Stimulated activated CD4-positive, alpha-beta T cell treated with anti-CD3 and anti-CD28 coated beads, TNF-alpha, amount 100 ng/mL, for 24 hours (primary cell): Measurements from ENCODE around the gene ALPK1.
"Not testable (repeated sequence)": the region's sequence is repeated elsewhere in the genome, so short reads cannot be mapped to it uniquely, and the experiment has no call there.

Experiments used
- DNase-seq, 3 experiments: peaks; one replicate each; pipeline ENCODE4 v3.0.0-alpha.2; 2020; ENCODE audit warnings: low read depth in 3 of 3

The ALPK1 gene

DNA sequence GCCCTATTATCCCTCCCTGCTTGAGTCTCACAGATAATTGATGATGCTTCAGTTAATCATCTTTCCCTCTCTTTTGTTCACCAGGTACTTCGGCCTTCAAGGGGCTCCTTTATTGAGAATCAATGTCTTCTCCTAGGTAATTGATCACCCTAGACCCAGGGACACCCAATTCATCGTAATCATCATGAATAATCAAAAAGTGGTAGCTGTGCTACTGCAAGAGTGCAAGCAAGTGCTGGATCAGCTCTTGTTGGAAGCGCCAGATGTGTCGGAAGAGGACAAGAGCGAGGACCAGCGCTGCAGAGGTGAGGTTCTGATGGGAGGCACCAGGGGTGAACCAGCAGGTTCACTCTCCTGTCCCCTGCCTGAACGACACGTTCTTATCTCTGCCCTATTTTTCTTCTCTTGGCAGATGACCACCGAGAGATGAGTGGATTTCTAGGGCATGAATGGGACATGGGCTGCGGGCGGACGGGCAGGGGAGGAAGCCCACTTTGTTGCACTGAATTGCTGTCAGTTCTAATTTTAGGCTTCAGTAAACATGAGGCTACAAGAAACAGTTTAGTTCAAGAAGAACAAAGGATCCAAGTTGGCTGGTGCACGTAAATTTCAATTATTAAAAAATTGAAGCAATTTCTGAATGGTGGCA lies 80.5 kb downstream of the ALPK1 start:
- DNase-seq = no peak

DNA sequence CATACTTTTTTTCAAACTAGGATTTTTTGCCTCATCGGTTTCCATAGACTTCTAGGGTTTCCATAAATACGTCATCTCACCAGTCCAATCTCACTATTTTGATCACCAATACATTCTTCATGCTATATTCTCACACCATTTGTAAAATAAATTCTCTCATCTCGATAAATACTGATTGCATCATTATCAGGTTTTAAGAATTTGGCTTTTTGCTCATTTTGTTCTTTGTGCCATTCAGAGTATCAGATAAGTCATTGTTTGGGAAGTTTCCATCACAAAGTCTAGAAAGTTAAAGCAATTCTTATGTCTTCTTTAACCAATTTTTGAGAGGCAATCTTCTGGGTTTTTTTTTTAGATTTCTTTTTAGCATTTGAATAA lies 81.1 kb downstream of the ALPK1 start:
- no peak for DNase-seq

- no peak for DNase-seq
Measured at GRCh38 chr4:112378858-112379257, 81.7 kb downstream of the ALPK1 start.

DNA sequence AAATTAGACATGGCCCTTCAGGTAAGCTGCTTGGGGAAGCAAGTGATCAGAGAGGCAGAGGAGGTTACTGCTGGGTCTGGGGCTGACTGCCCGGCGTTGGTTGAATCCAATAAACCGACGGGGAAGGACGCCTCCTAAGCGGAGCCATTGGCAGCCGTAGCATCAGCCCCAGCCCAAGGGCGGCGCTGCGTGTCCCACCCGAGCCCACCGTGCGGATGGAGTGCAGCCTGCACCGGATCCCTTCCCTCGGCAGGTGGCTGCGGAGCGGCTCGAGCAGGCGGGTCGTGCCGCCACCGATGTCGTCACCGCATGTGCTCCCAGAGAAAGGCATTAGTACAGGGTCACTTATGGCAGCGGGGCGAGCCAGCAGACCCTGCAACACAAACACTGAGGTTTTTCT lies 82.1 kb downstream of the ALPK1 start:
- no peak for DNase-seq

GRCh38 chr4:112381996-112382692 lies 85.0 kb downstream of the ALPK1 start:
- no peak for DNase-seq

DNA sequence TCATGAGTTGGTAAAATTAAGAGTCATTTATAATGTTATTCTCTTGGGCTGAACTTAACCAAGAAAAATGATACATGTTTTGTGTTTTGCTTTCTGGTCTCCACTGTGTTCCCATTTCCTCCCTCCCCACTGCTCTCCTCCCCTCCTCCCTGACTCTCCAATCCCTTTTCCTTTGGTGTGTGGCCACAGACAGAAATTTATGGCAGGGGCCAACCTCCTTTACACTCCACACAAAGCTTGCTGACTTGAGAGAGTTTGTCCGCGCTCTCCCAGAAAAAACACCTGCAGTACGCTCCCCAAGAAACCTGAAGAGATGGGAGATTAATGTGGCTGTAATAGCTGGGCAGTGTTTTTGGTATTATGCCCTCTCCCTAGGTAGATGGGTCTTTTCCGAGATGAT lies 88.9 kb downstream of the ALPK1 start:
- DNase-seq = no peak

DNA sequence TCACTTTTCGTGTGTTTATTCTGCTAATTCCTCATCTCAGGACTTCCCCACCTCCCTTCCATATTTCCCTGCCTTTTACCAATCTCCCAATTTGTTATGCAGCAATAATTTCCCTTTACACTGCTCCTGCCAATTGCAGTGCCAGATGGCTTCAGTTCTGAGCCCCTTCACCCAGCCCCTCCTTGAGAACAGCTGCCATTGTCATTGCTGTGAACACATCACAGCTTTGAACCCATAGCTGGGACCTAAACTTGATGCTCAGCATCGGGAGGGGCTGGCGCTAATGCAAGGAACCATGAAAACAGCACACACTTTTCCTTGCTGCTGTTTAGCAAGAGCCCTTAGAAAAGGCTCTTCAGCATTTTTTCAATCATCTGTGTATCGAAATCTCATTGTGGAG lies 104.9 kb downstream of the ALPK1 start:
- no peak for DNase-seq

GRCh38 chr4:112403101-112403945 lies 106.2 kb downstream of the ALPK1 start:
- DNase-seq = no peak

DNA sequence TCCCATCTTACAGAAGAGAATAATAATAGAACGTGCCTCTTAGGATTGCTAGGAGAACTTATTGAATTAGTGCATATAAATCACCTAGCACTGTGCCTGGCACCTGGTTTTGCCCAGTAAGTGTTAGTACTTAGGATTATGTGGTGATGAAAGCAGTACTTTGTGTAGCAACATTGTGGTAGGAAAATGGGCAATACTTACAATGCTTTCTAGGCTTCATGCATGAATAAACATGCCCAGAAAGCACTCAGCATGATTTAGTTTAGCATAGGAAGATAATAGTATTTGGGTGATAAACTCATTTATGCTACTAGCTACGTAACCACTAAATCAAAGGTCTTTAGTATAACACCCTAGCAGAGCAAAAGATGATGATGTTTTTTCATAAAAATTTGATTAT lies 113.2 kb downstream of the ALPK1 start:
- no peak for DNase-seq

GRCh38 chr4:112410804-112411203 lies 113.6 kb downstream of the ALPK1 start:
- DNase-seq = no peak

GRCh38 chr4:112411781-112412550 lies 114.8 kb downstream of the ALPK1 start:
- DNase-seq = no peak

- DNase-seq = no peak
Measured at GRCh38 chr4:112416464-112416863, 119.3 kb downstream of the ALPK1 start.

DNA sequence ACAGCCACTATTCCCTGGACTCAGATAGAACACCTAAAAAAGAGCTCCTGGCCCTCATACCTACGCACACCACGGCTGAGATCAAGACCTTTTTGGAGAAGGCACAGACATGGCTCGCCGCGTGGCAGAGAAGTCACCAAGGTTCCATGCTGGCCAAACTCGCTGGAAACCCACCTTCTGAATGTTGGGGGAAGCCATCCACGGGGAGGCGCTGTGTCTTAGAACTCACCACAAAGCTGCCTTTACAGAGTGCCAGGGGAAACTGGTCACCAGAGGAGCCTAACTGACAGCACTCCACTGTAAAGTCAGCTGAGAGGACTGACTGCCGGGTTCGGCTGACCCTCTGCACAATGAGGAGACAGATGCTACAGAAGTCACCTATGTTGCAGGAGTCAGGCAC lies 120.9 kb downstream of the ALPK1 start:
- no peak for DNase-seq

DNA sequence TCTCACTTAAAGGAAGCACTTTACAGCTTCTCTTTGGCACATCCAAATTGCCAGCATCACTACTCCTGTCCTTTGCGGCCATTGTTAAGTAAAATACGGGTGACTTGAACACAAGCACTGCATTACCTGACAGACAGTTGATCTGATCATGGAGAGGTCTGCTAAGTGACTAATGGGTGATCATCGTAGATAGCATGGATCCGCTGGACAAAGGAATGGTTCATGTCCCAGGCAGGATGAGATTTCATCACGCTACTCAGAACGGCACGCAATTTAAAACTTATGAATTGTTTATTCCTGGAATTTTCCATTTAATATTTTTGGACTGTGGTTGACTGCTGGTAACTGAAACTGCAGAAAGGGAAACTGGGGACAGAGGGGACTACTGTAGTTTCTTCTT lies 124.7 kb downstream of the ALPK1 start:
- DNase-seq = no peak

DNA sequence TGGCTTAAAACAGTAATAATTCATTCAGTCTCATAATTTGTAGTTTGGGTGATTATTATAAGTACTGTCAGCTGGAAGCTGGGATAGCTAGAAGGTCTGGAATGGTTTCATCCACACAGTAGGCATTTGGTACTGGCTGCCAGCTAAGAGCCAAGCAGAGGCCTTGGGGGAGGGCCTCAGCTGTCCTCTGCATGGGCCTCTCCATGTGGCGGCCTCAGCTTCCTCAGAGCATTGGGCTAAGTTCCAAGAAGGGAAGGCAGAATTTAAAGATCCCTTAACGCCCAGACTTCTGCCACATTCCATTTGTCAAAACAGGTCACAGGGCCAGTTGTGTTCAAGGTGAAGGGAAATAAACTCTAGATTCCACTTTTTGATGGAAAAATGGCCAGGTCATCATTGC lies 125.5 kb downstream of the ALPK1 start:
- DNase-seq = no peak

DNA sequence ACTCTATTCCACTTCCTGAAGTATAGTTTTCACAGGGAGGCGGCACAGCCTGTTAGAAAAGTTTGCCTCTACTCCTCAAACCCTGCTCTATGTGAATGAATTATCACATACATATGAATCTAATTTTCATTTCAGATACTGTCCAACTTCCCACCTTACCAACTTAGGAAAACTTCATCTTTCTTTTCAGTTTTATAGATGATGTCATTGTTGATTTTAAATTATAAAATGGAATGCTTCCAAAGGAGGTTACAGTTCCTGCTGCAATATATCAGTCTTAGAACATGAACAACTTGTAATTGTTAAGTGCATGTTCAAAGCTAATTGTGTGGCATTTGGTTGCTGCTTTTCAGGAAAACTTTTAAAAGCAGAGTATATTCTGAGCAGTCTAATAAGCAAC lies 126.4 kb downstream of the ALPK1 start:
- no peak for DNase-seq

GRCh38 chr4:112425823-112426222 lies 128.7 kb downstream of the ALPK1 start:
- DNase-seq = no peak

DNA sequence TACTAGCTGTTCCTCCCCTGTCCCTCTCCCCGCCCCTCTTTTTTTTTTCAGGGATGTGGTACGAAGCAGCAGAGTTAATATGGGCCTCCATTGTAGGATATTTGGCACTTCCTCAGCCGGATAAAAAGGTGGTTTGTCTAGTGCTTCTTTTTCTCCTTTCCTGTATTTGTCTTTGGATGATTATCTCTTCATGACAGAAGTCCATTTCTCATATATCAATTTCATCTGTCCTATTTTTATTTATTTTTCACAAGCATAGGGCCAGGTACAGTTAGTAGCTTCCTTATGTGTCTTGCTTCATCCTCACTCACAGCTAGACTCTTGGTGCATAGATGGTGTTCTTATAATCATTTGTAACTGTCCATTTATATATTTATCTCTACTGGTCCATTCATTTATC lies 129.2 kb downstream of the ALPK1 start:
- no peak for DNase-seq

DNA sequence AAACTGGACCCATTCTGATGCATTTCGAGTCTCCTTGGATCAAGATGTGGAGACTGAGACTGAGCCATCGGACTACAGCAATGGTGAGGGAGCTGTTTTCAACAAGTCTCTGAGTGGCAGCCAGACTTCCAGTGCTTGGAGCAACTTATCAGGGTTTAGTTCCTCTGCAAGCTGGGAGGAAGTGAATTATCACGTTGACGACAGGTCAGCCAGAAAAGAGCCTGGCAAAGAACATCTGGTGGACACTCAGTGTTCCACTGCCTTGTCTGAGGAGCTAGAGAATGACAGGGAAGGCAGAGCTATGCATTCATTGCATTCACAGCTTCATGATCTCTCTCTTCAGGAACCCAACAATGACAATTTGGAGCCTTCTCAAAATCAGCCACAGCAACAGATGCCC lies 134.0 kb downstream of the ALPK1 start:
- no peak for DNase-seq

DNA sequence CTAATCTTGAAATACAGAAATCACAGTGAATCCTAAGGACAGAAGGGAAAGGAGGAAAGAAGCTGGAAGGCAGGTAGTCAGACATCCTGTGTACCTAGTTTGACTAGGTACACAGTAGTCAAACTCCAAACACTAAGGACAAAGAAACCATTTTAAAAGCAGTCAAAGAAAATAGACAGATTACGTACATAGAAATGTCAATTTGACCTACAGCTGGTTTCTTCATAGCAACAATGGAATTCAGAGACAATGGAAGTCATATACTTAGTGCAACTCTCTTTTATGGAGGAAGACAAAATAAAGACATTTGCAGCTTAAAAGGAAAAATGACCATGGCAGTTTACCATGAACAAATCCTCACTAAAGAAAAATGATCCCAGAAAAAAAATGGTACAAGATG lies 139.8 kb downstream of the ALPK1 start:
- no peak for DNase-seq

DNA sequence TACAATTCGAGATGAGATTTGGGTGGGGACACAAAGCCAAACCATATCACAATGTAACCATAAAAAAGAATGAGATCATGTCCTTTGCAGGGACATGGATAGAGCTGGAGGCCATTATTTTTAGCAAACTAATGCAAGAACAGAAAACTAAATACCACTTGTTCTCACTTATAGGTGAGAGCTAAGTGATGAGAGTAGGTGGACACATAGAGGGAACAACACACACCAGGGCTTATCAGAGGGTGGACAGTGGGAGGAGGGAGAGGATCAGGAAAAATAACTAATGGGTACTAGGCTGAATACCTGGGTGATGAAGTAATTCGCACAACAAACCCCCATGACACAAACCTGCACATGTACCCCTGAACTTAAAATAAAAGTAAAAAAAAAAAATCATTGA lies 145.1 kb downstream of the ALPK1 start:
- DNase-seq = not testable (repeated sequence)
